MM.1S (cell line): ENCODE data around the gene CCDC178.

Experiments used
- CTCF ChIP-seq: fragments of 300-600 bp; sonication (generic); IDR thresholded peaks from 2 replicates; pipeline ENCODE4 v1.5.1; 2016; ENCODE audit warnings: antibody characterized with exemption, low read length, mixed read lengths
- EZH2 ChIP-seq: fragments of 300-600 bp; sonication (generic); optimal IDR thresholded peaks from 2 replicates; pipeline ENCODE3; 2017; ENCODE audit warnings: low read depth, mild to moderate bottlenecking, antibody characterized with exemption, low read length, mixed read lengths

GRCh38 chr18:33288082-33288716, 152.3 kb downstream of the CCDC178 start:
- no peak for TF ChIP-seq CTCF
- TF ChIP-seq EZH2: no peak
